Liver (tissue), 9 donors: ENCODE data around the gene OSCP1. TPM values are rescaled to one million over a fixed set of nuclear protein-coding genes. Genes with fewer than 3 reads are reported as not detected.

Experiments
- DNase-seq: peaks from one replicate; pipeline ENCODE4 v3.0.0-alpha.2; 2017; ENCODE audit warnings: low spot score
- H3K27ac ChIP-seq, 2 donors: one replicate each; pipeline ENCODE4 v1.7.0; 2013; ENCODE audit warnings: inconsistent platforms in 2 of 2, low read length in 2 of 2, control low read depth in 1 of 2, low read depth in 1 of 2, mild to moderate bottlenecking in 1 of 2
- H3K27me3 ChIP-seq, 4 donors: one replicate each; pipeline versions ENCODE4 v1.6.1 to v1.7.0; 2013; ENCODE audit warnings: low read length in 3 of 4, inconsistent platforms in 1 of 4, mild to moderate bottlenecking in 1 of 4, moderate library complexity in 1 of 4; ENCODE audit not compliant: control insufficient read depth in 4 of 4, insufficient read depth in 4 of 4
- H3K36me3 ChIP-seq, 4 donors: one replicate each; pipeline versions ENCODE4 v1.6.1 to v1.7.0; 2013; ENCODE audit warnings: low read length in 3 of 4, mild to moderate bottlenecking in 3 of 4, low read depth in 1 of 4, moderate library complexity in 1 of 4; ENCODE audit not compliant: control insufficient read depth in 4 of 4, insufficient read depth in 3 of 4
- H3K4me1 ChIP-seq, 4 donors: one replicate each; pipeline versions ENCODE4 v1.6.1 to v1.7.0; 2013; ENCODE audit warnings: low read length in 3 of 4, mild to moderate bottlenecking in 3 of 4, moderate library complexity in 1 of 4; ENCODE audit not compliant: control insufficient read depth in 4 of 4, insufficient read depth in 4 of 4
- H3K4me3 ChIP-seq, 3 donors: one replicate each; pipeline versions ENCODE4 v1.6.1 to v1.7.0; 2013; ENCODE audit warnings: low read length in 3 of 3, control low read depth in 1 of 3, low read depth in 1 of 3, mild to moderate bottlenecking in 1 of 3
- H3K9ac ChIP-seq, 2 donors: one replicate each; pipeline ENCODE4 v1.7.0; 2013; ENCODE audit warnings: low read length in 2 of 2, mild to moderate bottlenecking in 2 of 2, moderate library complexity in 2 of 2, control low read depth in 1 of 2, low read depth in 1 of 2
- H3K9me3 ChIP-seq, 4 donors: one replicate each; pipeline versions ENCODE4 v1.6.1 to v1.7.0; 2013; ENCODE audit warnings: low read length in 3 of 4; ENCODE audit not compliant: control insufficient read depth in 4 of 4
- FOXA2 ChIP-seq: IDR thresholded peaks from 2 replicates; pipeline ENCODE4 v1.6.1; 2016; ENCODE audit warnings: antibody characterized with exemption
- GABPA ChIP-seq, 2 donors: IDR thresholded peaks in 1 of 2; conservative IDR thresholded peaks in 1 of 2; 2 replicates each; pipeline ENCODE4 v1.6.1; 2016; ENCODE audit warnings: antibody characterized with exemption in 2 of 2, mild to moderate bottlenecking in 1 of 2, moderate library complexity in 1 of 2
- HNF4A ChIP-seq, 2 donors: conservative IDR thresholded peaks; 2 replicates each; pipeline ENCODE4 v1.6.1; 2016; ENCODE audit warnings: antibody characterized with exemption in 2 of 2, mild to moderate bottlenecking in 2 of 2
- NR2F2 ChIP-seq: IDR thresholded peaks from 2 replicates; pipeline ENCODE4 v1.6.1; 2016; ENCODE audit warnings: antibody characterized with exemption
- RAD21 ChIP-seq, 2 donors: IDR thresholded peaks; 2 replicates each; pipeline ENCODE4 v1.6.1; 2016; ENCODE audit warnings: antibody characterized with exemption in 2 of 2, mild to moderate bottlenecking in 2 of 2
- REST ChIP-seq: IDR thresholded peaks from 2 replicates; pipeline ENCODE4 v1.6.1; 2016; ENCODE audit warnings: antibody characterized with exemption, mild to moderate bottlenecking
- RXRA ChIP-seq, 2 donors: IDR thresholded peaks; 2 replicates each; pipeline ENCODE4 v1.6.1; 2017 to 2018; ENCODE audit warnings: antibody characterized with exemption in 2 of 2, mild to moderate bottlenecking in 1 of 2
- SP1 ChIP-seq: IDR thresholded peaks from 2 replicates; pipeline ENCODE4 v1.6.1; 2018; ENCODE audit warnings: antibody characterized with exemption, mild to moderate bottlenecking
- TAF1 ChIP-seq: conservative IDR thresholded peaks from 2 replicates; pipeline ENCODE4 v1.6.1; 2016; ENCODE audit warnings: antibody characterized with exemption, mild to moderate bottlenecking
- ZBTB33 ChIP-seq: IDR thresholded peaks from 2 replicates; pipeline ENCODE4 v1.6.1; 2016; ENCODE audit warnings: antibody characterized with exemption
- WGBS: extraction: QIAGEN DNeasy Blood & Tissue Kit; methylation state at CpG from one replicate; pipeline ENCODE4 v1.1.7; 2013; 5-methylcytosine and 5-hydroxymethylcytosine counted together
- polyA plus RNA-seq, 2 donors: library from polyadenylated mRNA; stranded (reverse) in 1 of 2; unstranded in 1 of 2; fragments of 200-250 nt in 1 of 2; fragments of >200 nt in 1 of 2; fragmentation: Nextera tagmentation in 1 of 2; extraction: Ambion mirVana in 1 of 2; gene quantifications; one replicate each; pipeline versions ENCODE4 v1.2.1 to v1.2.3, GENCODE V29; 2013 to 2015
- total RNA-seq, 2 donors: library from RNA; depleted of rRNA; stranded (reverse); fragments of >200 nt; gene quantifications; one replicate each; pipeline ENCODE4 v1.2.3, GENCODE V29; 2014
- TF ChIP-seq, protein P1 (sequence below): fragments of 150-350 bp; IDR thresholded peaks from 2 replicates; pipeline ENCODE4 v1.5.1; 2017; ENCODE audit warnings: improper control_type of control experiment, low read depth, low read length; ENCODE audit not compliant: missing input control
- TF ChIP-seq, protein P2 (sequence below): IDR thresholded peaks from 2 replicates; pipeline ENCODE4 v1.6.1; 2016; ENCODE audit warnings: antibody characterized with exemption
- donor health status: healthy.
- donor health status: healthy.
- donor health status: healthy.
- donor health status: healthy.
- donor health status: healthy.

The OSCP1 gene
- total and polyA plus RNA-seq, 4 donors, result 1.1 to 1.7 (median 1.5) TPM

DNA sequence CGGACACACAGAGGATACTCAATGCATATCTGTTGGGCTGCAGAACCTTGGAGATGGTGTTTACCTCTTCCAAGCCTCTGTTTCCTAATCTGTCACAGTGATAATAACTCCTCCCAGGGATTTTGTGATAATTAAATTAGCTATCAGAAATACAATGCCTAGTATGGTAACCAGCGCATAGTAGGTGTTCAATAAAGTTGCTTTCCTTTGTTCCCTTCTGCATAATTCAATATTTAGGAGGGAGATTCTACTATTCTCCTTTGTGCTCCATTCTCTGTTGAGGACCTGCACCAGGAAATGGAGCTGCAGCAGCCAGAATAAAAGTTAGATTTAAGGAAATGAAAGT is 35.8 kb upstream of the OSCP1 start:
- Histone ChIP-seq H3K4me1 (peaks cover 3 to 16% (median 9%) of the 10 kb centered on the region in 4 donors), H3K4me3 (no peak overlapping the region), H3K9me3 (no peaks in the 10 kb centered on the region), H3K9ac (no peak overlapping the region), H3K27me3 (no peaks in the 10 kb centered on the region), H3K27ac (peak overlapping the region; percentile 84 to 89), H3K36me3 (no peaks in the 10 kb centered on the region)
- 77% methylated on average over 2 of the region's 2 CpGs for WGBS
- TF ChIP-seq ZBTB33 (no peak), RAD21 (IDR thresholded peaks at IDR 0.05) (no peak), TAF1 (no peak), HNF4A (conservative IDR thresholded peaks at IDR 0.05) (no peak)
- TF ChIP-seq, protein P1, sequence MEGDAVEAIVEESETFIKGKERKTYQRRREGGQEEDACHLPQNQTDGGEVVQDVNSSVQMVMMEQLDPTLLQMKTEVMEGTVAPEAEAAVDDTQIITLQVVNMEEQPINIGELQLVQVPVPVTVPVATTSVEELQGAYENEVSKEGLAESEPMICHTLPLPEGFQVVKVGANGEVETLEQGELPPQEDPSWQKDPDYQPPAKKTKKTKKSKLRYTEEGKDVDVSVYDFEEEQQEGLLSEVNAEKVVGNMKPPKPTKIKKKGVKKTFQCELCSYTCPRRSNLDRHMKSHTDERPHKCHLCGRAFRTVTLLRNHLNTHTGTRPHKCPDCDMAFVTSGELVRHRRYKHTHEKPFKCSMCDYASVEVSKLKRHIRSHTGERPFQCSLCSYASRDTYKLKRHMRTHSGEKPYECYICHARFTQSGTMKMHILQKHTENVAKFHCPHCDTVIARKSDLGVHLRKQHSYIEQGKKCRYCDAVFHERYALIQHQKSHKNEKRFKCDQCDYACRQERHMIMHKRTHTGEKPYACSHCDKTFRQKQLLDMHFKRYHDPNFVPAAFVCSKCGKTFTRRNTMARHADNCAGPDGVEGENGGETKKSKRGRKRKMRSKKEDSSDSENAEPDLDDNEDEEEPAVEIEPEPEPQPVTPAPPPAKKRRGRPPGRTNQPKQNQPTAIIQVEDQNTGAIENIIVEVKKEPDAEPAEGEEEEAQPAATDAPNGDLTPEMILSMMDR, result no peak
- TF ChIP-seq, protein P2, sequence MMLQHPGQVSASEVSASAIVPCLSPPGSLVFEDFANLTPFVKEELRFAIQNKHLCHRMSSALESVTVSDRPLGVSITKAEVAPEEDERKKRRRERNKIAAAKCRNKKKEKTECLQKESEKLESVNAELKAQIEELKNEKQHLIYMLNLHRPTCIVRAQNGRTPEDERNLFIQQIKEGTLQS, result no peak
- DNase-seq, result no peak

- Histone ChIP-seq H3K27ac (no peak overlapping the region), H3K9me3 (no peaks in the 10 kb centered on the region), H3K9ac (no peak overlapping the region), H3K4me3 (no peak overlapping the region), H3K36me3 (no peaks in the 10 kb centered on the region), H3K4me1 (peaks cover 3 to 16% (median 9%) of the 10 kb centered on the region in 4 donors), H3K27me3 (no peaks in the 10 kb centered on the region)
- TF ChIP-seq GABPA (IDR thresholded peaks at IDR 0.05 in 1 of 2, conservative IDR thresholded peaks at IDR 0.05 in 1 of 2), result no peak
- no peak for TF ChIP-seq ZBTB33
- no peak for TF ChIP-seq REST
- TF ChIP-seq RAD21 (IDR thresholded peaks at IDR 0.05), result no peak
- TF ChIP-seq, protein P1, result no peak
- TF ChIP-seq NR2F2, result no peak
- no peak for TF ChIP-seq SP1
- TF ChIP-seq RXRA (IDR thresholded peaks at IDR 0.05), result no peak
- no peak for TF ChIP-seq FOXA2
- TF ChIP-seq, protein P2, result no peak
- no peak for DNase-seq
- 90% methylated on average over 2 of the region's 2 CpGs for WGBS
These were observed 33.8 kb upstream of the OSCP1 start for GRCh38 chr1:36484099-36484498.
